GM19099 (cell line): ENCODE results near the gene JARID2.

Experiments
- POLR2A ChIP-seq: IDR thresholded peaks from 3 replicates; pipeline ENCODE4 v1.6.1; 2011; ENCODE audit warnings: low read depth; ENCODE audit not compliant: insufficient read length; ENCODE audit errors: extremely low read depth

The JARID2 gene

DNA sequence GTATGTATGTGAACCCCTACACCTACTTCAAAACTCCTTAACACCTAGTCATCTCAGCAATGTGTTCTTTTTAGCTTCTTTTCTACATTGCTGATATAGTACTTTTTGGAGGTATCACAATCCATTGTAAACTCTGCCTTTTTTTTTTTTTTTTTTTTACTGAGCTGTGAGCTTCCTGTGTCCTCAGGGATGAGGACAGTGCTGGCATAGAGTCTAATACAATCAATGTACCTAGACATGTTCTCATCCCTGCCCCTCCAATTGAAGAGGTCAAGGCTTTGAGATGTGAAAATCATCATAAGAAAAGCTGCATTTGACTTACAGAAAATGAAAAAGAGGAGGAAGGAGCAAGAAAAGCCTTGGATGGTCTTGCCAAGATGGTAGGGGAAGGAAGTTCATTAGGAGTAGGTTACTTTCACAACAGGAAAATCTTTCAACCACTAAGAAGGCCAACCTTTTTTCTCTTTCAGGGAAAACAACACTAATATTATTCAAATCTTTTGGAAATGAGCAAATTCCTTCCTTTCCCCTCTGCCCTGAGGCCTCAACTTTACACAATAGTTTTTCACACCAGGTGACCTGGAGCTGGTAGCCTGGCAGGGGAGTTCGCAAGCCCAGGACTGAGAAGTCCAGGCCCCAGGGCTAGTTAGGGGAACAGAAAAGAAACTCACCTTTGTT lies 2.8 kb upstream of the JARID2 start:
- no peak for TF ChIP-seq POLR2A

GRCh38 chr6:15243910-15244619 lies 1.8 kb upstream of the JARID2 start:
- no peak for TF ChIP-seq POLR2A

DNA sequence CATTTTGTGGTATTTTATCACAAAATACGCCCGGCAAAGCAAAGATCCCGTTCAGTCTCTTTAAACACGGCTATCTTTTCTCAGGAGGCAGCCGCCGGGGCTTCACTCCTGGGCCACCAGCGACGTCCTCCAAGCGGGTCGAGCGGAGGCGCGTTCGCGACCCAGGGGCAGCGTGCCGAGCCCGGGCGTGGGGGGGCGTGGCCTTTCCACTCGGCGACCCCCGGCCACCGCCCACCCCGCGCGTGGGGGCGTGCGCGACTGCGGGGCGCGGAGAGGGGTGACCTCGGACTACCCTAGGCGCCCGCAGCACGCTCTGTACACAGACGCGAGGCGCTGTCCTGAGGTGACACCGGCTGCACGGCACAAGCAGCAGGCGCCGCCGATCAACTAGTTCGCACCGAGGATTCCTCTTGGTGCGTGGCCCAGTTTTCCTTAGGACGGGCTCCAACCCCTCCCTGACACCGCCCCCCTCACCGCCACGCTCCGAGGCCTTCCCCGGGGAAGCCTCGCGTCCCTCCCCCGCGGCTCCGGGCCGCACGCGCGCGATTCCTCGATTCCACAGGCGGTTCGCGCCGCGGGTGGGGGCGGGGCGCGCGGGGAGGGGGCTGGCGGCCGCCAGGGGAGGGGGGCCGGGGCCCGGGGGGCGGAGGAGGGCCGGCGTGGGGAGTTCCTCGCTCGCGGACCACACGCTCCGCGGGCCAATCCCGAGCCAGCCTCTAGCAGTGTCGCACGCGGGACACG lies 1.1 kb upstream of the JARID2 start:
- peak; percentile 56 for TF ChIP-seq POLR2A

GRCh38 chr6:15246217-15246665 lies 372 bp downstream of the JARID2 start:
- no peak for TF ChIP-seq POLR2A

DNA sequence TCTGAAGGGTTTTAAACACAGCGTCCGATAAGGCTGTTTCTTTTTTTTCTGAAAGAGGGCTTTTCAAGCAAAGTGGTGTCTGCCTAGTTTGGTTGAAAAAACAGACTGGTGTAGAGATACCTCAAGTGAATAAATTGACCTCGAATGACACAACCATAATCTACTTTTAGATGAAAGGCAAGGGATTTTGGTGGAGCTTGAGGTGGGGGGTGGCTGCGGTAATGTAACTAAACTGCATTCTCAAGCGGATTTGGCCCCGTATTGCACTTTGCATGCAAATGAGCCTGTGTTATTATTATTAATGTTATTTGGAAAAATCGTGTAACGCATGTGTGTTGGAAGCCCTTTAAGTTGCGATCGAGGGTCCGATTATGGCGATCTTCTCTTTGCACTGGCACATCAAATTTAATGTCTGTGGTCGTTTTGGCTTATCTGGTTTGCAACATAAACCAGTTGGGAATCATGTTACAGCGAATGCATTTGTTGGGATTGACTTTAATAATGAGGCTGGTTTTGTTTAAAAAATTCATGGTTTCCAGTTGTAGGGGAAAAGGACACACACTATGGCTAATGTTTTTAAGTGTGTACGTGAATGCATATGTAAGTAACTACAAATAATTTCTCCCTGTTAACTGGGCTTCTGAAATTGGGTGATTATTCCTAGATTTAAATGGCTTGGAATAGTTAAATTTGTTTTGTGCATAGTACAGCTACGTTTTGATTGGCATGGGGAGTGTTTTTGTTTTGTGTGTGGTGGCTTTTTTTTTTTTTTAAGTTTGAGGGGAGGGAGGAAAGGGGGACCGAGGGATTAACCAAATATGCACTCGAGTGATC lies 1.0 kb downstream of the JARID2 start:
- no peak for TF ChIP-seq POLR2A

DNA sequence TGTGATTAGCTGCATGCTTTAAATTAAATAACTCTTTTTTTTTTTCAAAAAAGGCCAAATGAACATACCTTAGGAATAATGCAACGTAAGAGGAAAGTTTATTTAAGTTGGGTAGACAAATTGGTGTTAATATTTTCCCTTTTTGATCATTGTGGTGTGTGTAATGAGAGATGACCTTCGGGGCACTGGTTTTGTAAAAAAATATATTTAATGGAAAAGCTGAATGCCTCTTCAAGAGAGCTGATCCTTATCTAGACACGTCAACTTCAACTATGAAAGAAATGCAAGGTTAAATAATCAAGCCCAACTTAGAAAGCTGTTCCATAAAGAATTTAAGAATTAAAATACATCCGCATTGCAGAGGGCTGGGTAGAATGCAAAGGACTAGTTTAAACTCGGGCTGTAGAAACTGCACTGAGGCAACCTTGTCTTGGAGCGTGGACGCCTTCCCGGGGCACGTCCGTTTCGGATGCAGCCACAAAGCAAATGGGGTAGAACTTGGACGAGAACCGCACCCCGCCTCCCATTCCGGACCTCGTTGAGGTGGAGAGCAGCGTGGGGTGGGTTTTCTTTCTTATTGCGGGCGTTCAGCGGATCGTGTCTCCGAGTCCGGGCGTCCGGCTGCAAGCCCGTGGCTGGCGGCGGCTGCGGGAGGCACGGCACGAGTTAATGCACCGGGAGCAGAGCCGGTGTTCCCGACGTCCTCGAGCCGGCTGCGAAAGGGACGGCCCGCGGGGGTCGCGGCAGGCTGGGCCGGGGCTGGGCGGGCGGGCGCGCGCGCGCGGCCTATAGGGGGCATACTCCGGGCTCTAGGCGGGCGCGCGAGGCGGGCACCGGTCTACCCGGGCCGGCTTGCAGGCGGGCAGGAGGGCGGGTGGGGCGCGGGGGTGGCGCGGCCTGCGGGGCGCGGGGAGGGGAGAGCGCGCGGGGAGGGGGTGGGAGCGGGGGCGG lies 1.9 kb downstream of the JARID2 start:
- no peak for TF ChIP-seq POLR2A

DNA sequence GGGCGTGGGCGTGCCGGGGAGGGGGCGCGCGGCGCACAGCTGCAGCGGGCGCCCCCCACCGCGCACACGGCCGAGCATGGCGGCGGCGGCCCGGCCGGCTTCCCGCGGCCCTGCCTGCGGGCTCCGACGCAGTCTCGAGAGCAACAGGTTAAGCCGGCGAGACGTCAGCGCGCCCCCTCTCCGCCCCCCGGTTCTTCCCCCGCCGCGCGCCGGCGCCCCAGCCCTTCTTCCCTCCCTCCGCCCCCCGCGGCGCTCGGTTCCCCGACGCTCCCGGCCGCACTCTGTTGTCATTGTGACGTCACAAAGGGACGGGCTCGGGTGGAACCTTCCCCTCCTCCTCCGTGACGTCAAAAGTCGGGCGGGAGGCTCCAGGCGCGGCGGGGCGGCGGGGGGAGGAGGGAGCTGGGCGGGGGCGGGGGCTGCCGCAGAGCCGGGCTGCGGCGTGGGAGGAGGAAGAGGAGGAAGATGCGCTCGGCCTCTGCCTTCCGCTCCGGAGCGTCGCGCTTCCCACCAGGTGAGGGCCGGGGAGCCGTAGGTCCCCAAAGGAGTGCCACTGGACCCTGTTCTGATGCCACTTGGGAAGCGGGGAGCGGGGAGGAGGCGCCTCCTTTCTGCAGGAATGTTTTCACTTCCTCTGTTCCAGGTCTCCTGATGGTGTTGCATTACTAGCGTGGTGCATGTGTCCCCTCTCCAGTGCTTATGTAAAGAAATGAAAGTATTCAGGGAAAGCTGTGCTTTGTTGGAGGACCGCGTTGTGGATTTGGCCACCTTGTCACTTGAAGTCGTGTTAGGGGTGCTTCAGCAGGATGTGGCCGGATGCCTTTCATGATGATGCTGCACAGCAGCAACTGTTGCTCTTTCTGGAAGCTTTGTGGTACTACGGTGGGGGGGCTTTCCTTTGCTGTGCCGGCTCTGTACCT lies 2.8 kb downstream of the JARID2 start:
- TF ChIP-seq POLR2A: peak; percentile 44

- TF ChIP-seq POLR2A: no peak
Measured at GRCh38 chr6:15249371-15250019, 3.6 kb downstream of the JARID2 start.

GRCh38 chr6:15250187-15251168 lies 4.6 kb downstream of the JARID2 start:
- no peak for TF ChIP-seq POLR2A

DNA sequence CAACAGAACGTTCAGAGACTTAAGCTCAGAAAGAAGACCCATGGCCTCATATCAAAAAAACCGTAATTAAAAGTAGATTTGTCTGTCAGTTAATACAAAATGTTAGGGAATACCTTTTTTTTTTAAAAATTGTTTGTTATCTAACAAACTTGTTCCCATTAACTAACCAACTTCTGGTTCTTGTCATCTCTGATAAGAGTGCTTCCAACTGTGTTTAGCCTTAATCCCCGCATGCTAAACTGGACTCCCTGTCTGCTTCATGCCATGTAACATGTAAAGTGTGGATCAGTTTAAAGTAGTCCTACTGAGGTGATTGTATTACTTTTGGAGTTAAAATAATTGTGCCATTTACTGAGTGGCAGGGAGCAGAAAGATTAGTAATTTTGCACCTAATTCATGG lies 6.3 kb downstream of the JARID2 start:
- TF ChIP-seq POLR2A: no peak

- no peak for TF ChIP-seq POLR2A
Measured at GRCh38 chr6:15253203-15254022, 7.5 kb downstream of the JARID2 start.
